ENCODE data around the gene SPON1. TPM values are rescaled to one million over a fixed set of nuclear protein-coding genes. Genes with fewer than 3 reads are reported as not detected.

SPON1 gene
- total RNA-seq, 1 experiment from 2014 or later: not detected

GRCh38 chr11:14042686-14043465 is 80.4 kb downstream of the SPON1 start:
- H3K4me3 ChIP-seq: no peak overlapping the region
- H3K36me3 ChIP-seq: no peaks in the 10 kb centered on the region
- no peak for DNase-seq
- H3K27me3 ChIP-seq: 0 out of 2 replicates have a peak, but pooled peaks cover 2% of the 10 kb centered on the region
- no peaks in the 10 kb centered on the region for H3K9me3 ChIP-seq

- DNase-seq: no peak
- Histone ChIP-seq H3K27me3 (peaks cover 1% of the 10 kb centered on the region; the same call in 1 of the 2 replicates), H3K36me3 (no peaks in the 10 kb centered on the region), H3K4me3 (no peak overlapping the region), H3K9me3 (no peaks in the 10 kb centered on the region)
These were observed 82.4 kb downstream of the SPON1 start for GRCh38 chr11:14044916-14045315.

GRCh38 chr11:14045417-14045816 is 82.9 kb downstream of the SPON1 start:
- Histone ChIP-seq H3K27me3 (no peaks in the 10 kb centered on the region; the same call in 1 of the 2 replicates), H3K9me3 (no peaks in the 10 kb centered on the region), H3K36me3 (no peaks in the 10 kb centered on the region), H3K4me3 (no peak overlapping the region)
- no peak for DNase-seq

- no peak overlapping the region for H3K4me3 ChIP-seq
- DNase-seq: no peak
These were observed 89.7 kb downstream of the SPON1 start for GRCh38 chr11:14052198-14052597.

GRCh38 chr11:14054116-14055107 is 91.9 kb downstream of the SPON1 start:
- no peak for DNase-seq

More at GRCh38 chr11:14052198-14052597, 89.7 kb downstream of the SPON1 start:
- no peaks in the 10 kb centered on the region for H3K36me3 ChIP-seq
- no peaks in the 10 kb centered on the region for H3K9me3 ChIP-seq
- no peaks in the 10 kb centered on the region; the same call in 1 of the 2 replicates for H3K27me3 ChIP-seq

GRCh38 chr11:14055936-14056335 is 93.4 kb downstream of the SPON1 start:
- Histone ChIP-seq H3K36me3 (no peaks in the 10 kb centered on the region), H3K4me3 (no peak overlapping the region), H3K9me3 (no peaks in the 10 kb centered on the region), H3K27me3 (no peaks in the 10 kb centered on the region)
- no peak for DNase-seq

More at GRCh38 chr11:14054116-14055107, 91.9 kb downstream of the SPON1 start:
- H3K36me3 ChIP-seq: no peaks in the 10 kb centered on the region
- H3K27me3 ChIP-seq: no peaks in the 10 kb centered on the region
- H3K4me3 ChIP-seq: no peak overlapping the region
- no peaks in the 10 kb centered on the region for H3K9me3 ChIP-seq

GRCh38 chr11:14058061-14058460 is 95.5 kb downstream of the SPON1 start:
- no peak for DNase-seq
- no peaks in the 10 kb centered on the region for H3K27me3 ChIP-seq
- H3K4me3 ChIP-seq: no peak overlapping the region
- H3K36me3 ChIP-seq: no peaks in the 10 kb centered on the region
- H3K9me3 ChIP-seq: no peaks in the 10 kb centered on the region

- no peaks in the 10 kb centered on the region for H3K36me3 ChIP-seq
- DNase-seq: no peak
- H3K4me3 ChIP-seq: no peak overlapping the region
- H3K9me3 ChIP-seq: no peaks in the 10 kb centered on the region
- H3K27me3 ChIP-seq: no peaks in the 10 kb centered on the region
These were observed 97.0 kb downstream of the SPON1 start for GRCh38 chr11:14059491-14059890.

GRCh38 chr11:14061721-14062120 is 99.2 kb downstream of the SPON1 start:
- Histone ChIP-seq H3K36me3 (no peaks in the 10 kb centered on the region), H3K4me3 (no peak overlapping the region), H3K27me3 (no peaks in the 10 kb centered on the region), H3K9me3 (no peaks in the 10 kb centered on the region)
- DNase-seq: no peak

GRCh38 chr11:14065141-14065540 is 102.6 kb downstream of the SPON1 start:
- Histone ChIP-seq H3K36me3 (no peaks in the 10 kb centered on the region), H3K9me3 (no peaks in the 10 kb centered on the region), H3K27me3 (no peaks in the 10 kb centered on the region), H3K4me3 (no peak overlapping the region)
- DNase-seq: no peak

GRCh38 chr11:14065681-14066080 is 103.2 kb downstream of the SPON1 start:
- no peak overlapping the region for H3K4me3 ChIP-seq
- no peaks in the 10 kb centered on the region for H3K27me3 ChIP-seq
- DNase-seq: no peak
- no peaks in the 10 kb centered on the region for H3K9me3 ChIP-seq
- no peaks in the 10 kb centered on the region for H3K36me3 ChIP-seq

GRCh38 chr11:14067686-14068085 is 105.2 kb downstream of the SPON1 start:
- DNase-seq: no peak
- Histone ChIP-seq H3K9me3 (no peaks in the 10 kb centered on the region), H3K36me3 (no peaks in the 10 kb centered on the region)

GRCh38 chr11:14070896-14071295 is 108.4 kb downstream of the SPON1 start:
- H3K9me3 ChIP-seq: no peaks in the 10 kb centered on the region
- DNase-seq: no peak
- no peaks in the 10 kb centered on the region for H3K27me3 ChIP-seq
- no peaks in the 10 kb centered on the region for H3K36me3 ChIP-seq
- H3K4me3 ChIP-seq: no peak overlapping the region

More at GRCh38 chr11:14067686-14068085, 105.2 kb downstream of the SPON1 start:
- no peaks in the 10 kb centered on the region for H3K27me3 ChIP-seq
- H3K4me3 ChIP-seq: no peak overlapping the region

GRCh38 chr11:14073849-14074476 is 111.4 kb downstream of the SPON1 start:
- no peaks in the 10 kb centered on the region for H3K9me3 ChIP-seq
- H3K36me3 ChIP-seq: no peaks in the 10 kb centered on the region
- H3K4me3 ChIP-seq: no peak overlapping the region
- H3K27me3 ChIP-seq: no peaks in the 10 kb centered on the region
- no peak for DNase-seq

GRCh38 chr11:14075118-14076078 is 112.9 kb downstream of the SPON1 start:
- no peaks in the 10 kb centered on the region for H3K36me3 ChIP-seq
- H3K4me3 ChIP-seq: no peak overlapping the region
- DNase-seq: no peak
- H3K9me3 ChIP-seq: no peaks in the 10 kb centered on the region
- no peaks in the 10 kb centered on the region for H3K27me3 ChIP-seq

- Histone ChIP-seq H3K9me3 (no peaks in the 10 kb centered on the region), H3K36me3 (no peaks in the 10 kb centered on the region), H3K4me3 (no peak overlapping the region), H3K27me3 (no peaks in the 10 kb centered on the region)
- DNase-seq: no peak
These were observed 116.5 kb downstream of the SPON1 start for GRCh38 chr11:14079011-14079410.
